Muscle layer of duodenum (tissue), 2 donors: Measurements from ENCODE around the gene PACSIN1.

ENCODE experiments used
- H3K27ac ChIP-seq: one replicate; pipeline ENCODE4 v1.7.0; 2013; ENCODE audit warnings: mild to moderate bottlenecking, low read length
- H3K27me3 ChIP-seq: one replicate; pipeline ENCODE4 v1.7.0; 2013; ENCODE audit warnings: low read depth, mild to moderate bottlenecking, control low read depth, low read length
- H3K36me3 ChIP-seq, 2 donors: one replicate each; pipeline ENCODE4 v1.7.0; 2013; ENCODE audit warnings: low read length in 2 of 2, control low read depth in 1 of 2, mild to moderate bottlenecking in 1 of 2; ENCODE audit not compliant: insufficient read depth in 2 of 2, control insufficient read depth in 1 of 2
- H3K4me1 ChIP-seq, 2 donors: one replicate each; pipeline ENCODE4 v1.7.0; 2013; ENCODE audit warnings: low read length in 2 of 2, mild to moderate bottlenecking in 2 of 2, control low read depth in 1 of 2, moderate library complexity in 1 of 2; ENCODE audit not compliant: insufficient read depth in 2 of 2, control insufficient read depth in 1 of 2
- H3K4me3 ChIP-seq, 2 donors: one replicate each; pipeline ENCODE4 v1.7.0; 2013; ENCODE audit warnings: low read length in 2 of 2, low read depth in 1 of 2, mild to moderate bottlenecking in 1 of 2
- H3K9me3 ChIP-seq, 2 donors: one replicate each; pipeline ENCODE4 v1.7.0; 2013; ENCODE audit warnings: low read length in 2 of 2, control low read depth in 1 of 2, mild to moderate bottlenecking in 1 of 2; ENCODE audit not compliant: control insufficient read depth in 1 of 2
- donor health status: healthy.

Gene PACSIN1

GRCh38 chr6:34459899-34460593 lies 5.8 kb upstream of the PACSIN1 start:
- Histone ChIP-seq H3K27ac (no peak overlapping the region), H3K9me3 (no peaks in the 10 kb centered on the region)

GRCh38 chr6:34460796-34461507 lies 4.9 kb upstream of the PACSIN1 start:
- Histone ChIP-seq H3K9me3 (no peaks in the 10 kb centered on the region), H3K4me3 (no peak overlapping the region), H3K4me1 (peaks cover 0 to 5% of the 10 kb centered on the region in 2 donors)

More at GRCh38 chr6:34459899-34460593, 5.8 kb upstream of the PACSIN1 start:
- Histone ChIP-seq H3K36me3 (no peaks in the 10 kb centered on the region), H3K27me3 (peaks cover 3% of the 10 kb centered on the region), H3K4me3 (no peak overlapping the region), H3K4me1 (no peaks in the 10 kb centered on the region)

GRCh38 chr6:34462010-34462409 lies 3.9 kb upstream of the PACSIN1 start:
- Histone ChIP-seq H3K27ac (no peak overlapping the region), H3K9me3 (no peaks in the 10 kb centered on the region), H3K4me3 (no peak overlapping the region), H3K36me3 (no peaks in the 10 kb centered on the region), H3K4me1 (peaks cover 0 to 9% of the 10 kb centered on the region in 2 donors), H3K27me3 (peaks cover 12% of the 10 kb centered on the region)

More at GRCh38 chr6:34460796-34461507, 4.9 kb upstream of the PACSIN1 start:
- H3K27ac ChIP-seq = no peak overlapping the region
- no peaks in the 10 kb centered on the region for H3K36me3 ChIP-seq
- peaks cover 4% of the 10 kb centered on the region for H3K27me3 ChIP-seq

GRCh38 chr6:34462551-34462971 lies 3.3 kb upstream of the PACSIN1 start:
- no peak overlapping the region for H3K27ac ChIP-seq
- no peak overlapping the region for H3K4me3 ChIP-seq
- H3K27me3 ChIP-seq = peaks cover 12% of the 10 kb centered on the region
- H3K9me3 ChIP-seq = no peaks in the 10 kb centered on the region
- H3K36me3 ChIP-seq = no peaks in the 10 kb centered on the region
- H3K4me1 ChIP-seq = peaks cover 0 to 9% of the 10 kb centered on the region in 2 donors

GRCh38 chr6:34463299-34463698 lies 2.6 kb upstream of the PACSIN1 start:
- Histone ChIP-seq H3K27me3 (peaks cover 12% of the 10 kb centered on the region), H3K4me1 (peaks cover 0 to 9% of the 10 kb centered on the region in 2 donors), H3K9me3 (no peaks in the 10 kb centered on the region), H3K4me3 (no peak overlapping the region), H3K27ac (no peak overlapping the region), H3K36me3 (no peaks in the 10 kb centered on the region)

- Histone ChIP-seq H3K36me3 (no peaks in the 10 kb centered on the region), H3K27me3 (peaks cover 12% of the 10 kb centered on the region), H3K9me3 (no peaks in the 10 kb centered on the region), H3K4me3 (no peak overlapping the region), H3K27ac (no peak overlapping the region), H3K4me1 (peaks cover 0 to 9% of the 10 kb centered on the region in 2 donors)
These were observed 2.0 kb upstream of the PACSIN1 start for GRCh38 chr6:34463849-34464248.

GRCh38 chr6:34466242-34467185 lies 638 bp downstream of the PACSIN1 start:
- Histone ChIP-seq H3K27me3 (peaks cover 12% of the 10 kb centered on the region), H3K4me1 (peaks cover 0 to 9% of the 10 kb centered on the region in 2 donors), H3K27ac (no peak overlapping the region), H3K36me3 (no peaks in the 10 kb centered on the region), H3K4me3 (peak overlapping the region in 1 of 2 donors; percentile 56), H3K9me3 (no peaks in the 10 kb centered on the region)

GRCh38 chr6:34468378-34468892 lies 2.6 kb downstream of the PACSIN1 start:
- Histone ChIP-seq H3K27ac (no peak overlapping the region), H3K4me3 (no peak overlapping the region), H3K36me3 (no peaks in the 10 kb centered on the region)

GRCh38 chr6:34469499-34469898 lies 3.6 kb downstream of the PACSIN1 start:
- no peak overlapping the region for H3K27ac ChIP-seq
- peaks cover 0 to 9% of the 10 kb centered on the region in 2 donors for H3K4me1 ChIP-seq
- no peak overlapping the region for H3K4me3 ChIP-seq
- H3K9me3 ChIP-seq = peaks cover 0 to 8% of the 10 kb centered on the region in 2 donors
- peaks cover 9% of the 10 kb centered on the region for H3K27me3 ChIP-seq
- H3K36me3 ChIP-seq = no peaks in the 10 kb centered on the region

More at GRCh38 chr6:34468378-34468892, 2.6 kb downstream of the PACSIN1 start:
- peaks cover 0 to 9% of the 10 kb centered on the region in 2 donors for H3K4me1 ChIP-seq
- peaks cover 12% of the 10 kb centered on the region for H3K27me3 ChIP-seq
- H3K9me3 ChIP-seq = peaks cover 0 to 3% of the 10 kb centered on the region in 2 donors

- H3K4me1 ChIP-seq = no peaks in the 10 kb centered on the region
- H3K4me3 ChIP-seq = no peak overlapping the region
- H3K36me3 ChIP-seq = no peaks in the 10 kb centered on the region
- no peaks in the 10 kb centered on the region for H3K27me3 ChIP-seq
- H3K27ac ChIP-seq = no peak overlapping the region
- peaks cover 0 to 8% of the 10 kb centered on the region in 2 donors for H3K9me3 ChIP-seq
These were observed 6.5 kb downstream of the PACSIN1 start for GRCh38 chr6:34472425-34472824.
